Measurements from ENCODE around the gene CHST11. TPM values are rescaled to one million over a fixed set of nuclear protein-coding genes. Genes with fewer than 3 reads are reported as not detected.

CHST11 gene
- total RNA-seq, 1 donor from 2014 or later: 40.1 TPM

- ATAC-seq (ENCODE audit: low read depth): no peak
- peaks cover 18% of the 10 kb centered on the region for H3K4me1 Mint-ChIP-seq
- POLR2A ChIA-PET: no interaction called here
Measured at GRCh38 chr12:104657726-104658484, 201.2 kb downstream of the CHST11 start.

GRCh38 chr12:104659058-104659457, 202.3 kb downstream of the CHST11 start:
- CTCF ChIA-PET: interaction anchor here (1.5 kb wide), 1 partner anchor 277 kb away, joined by 3 read pairs; no protein-coding TSS in a partner anchor
- intact Hi-C loops (cut with micrococcal nuclease): no loop called here

More at GRCh38 chr12:104657726-104658484, 201.2 kb downstream of the CHST11 start:
- Mint-ChIP-seq H3K27ac (no peak overlapping the region), H3K4me3 (no peak overlapping the region), H3K27me3 (no peaks in the 10 kb centered on the region), H3K9me3 (no peaks in the 10 kb centered on the region), H3K36me3 (ENCODE audit: low read depth) (peaks cover 18% of the 10 kb centered on the region)
- no peak for TF ChIP-seq CTCF (IDR thresholded peaks at IDR 0.05)
- intact Hi-C loops (cut with micrococcal nuclease): no loop called here
- DNase-seq: no peak
- CTCF ChIA-PET: interaction anchor here (1.4 to 1.5 kb wide), 2 partner anchors 10 to 276 kb away, joined by 3 read pairs; no protein-coding TSS in a partner anchor

GRCh38 chr12:104662203-104662602, 205.5 kb downstream of the CHST11 start:
- H3K9me3 Mint-ChIP-seq: no peaks in the 10 kb centered on the region
- H3K4me1 Mint-ChIP-seq: peaks cover 17% of the 10 kb centered on the region
- no peak overlapping the region for H3K27ac Mint-ChIP-seq
- no peak for TF ChIP-seq CTCF (IDR thresholded peaks at IDR 0.05)
- POLR2A ChIA-PET: no interaction called here
- no peak overlapping the region for H3K4me3 Mint-ChIP-seq
- CTCF ChIA-PET: no interaction called here
- no peak for ATAC-seq (ENCODE audit: low read depth)
- no peak for DNase-seq
- intact Hi-C loops (cut with micrococcal nuclease): no loop called here
- H3K27me3 Mint-ChIP-seq: no peaks in the 10 kb centered on the region
- H3K36me3 Mint-ChIP-seq (ENCODE audit: low read depth): peaks cover 14% of the 10 kb centered on the region

More at GRCh38 chr12:104659058-104659457, 202.3 kb downstream of the CHST11 start:
- H3K27me3 Mint-ChIP-seq: no peaks in the 10 kb centered on the region
- POLR2A ChIA-PET: interaction anchor here (1.5 to 1.7 kb wide), 2 partner anchors 10 kb away, joined by 6 to 8 read pairs; no protein-coding TSS in a partner anchor
- DNase-seq: no peak
- no peak for ATAC-seq (ENCODE audit: low read depth)
- H3K4me1 Mint-ChIP-seq: peaks cover 14% of the 10 kb centered on the region
- peaks cover 16% of the 10 kb centered on the region for H3K36me3 Mint-ChIP-seq (ENCODE audit: low read depth)
- no peak overlapping the region for H3K27ac Mint-ChIP-seq
- H3K4me3 Mint-ChIP-seq: no peak overlapping the region
- no peaks in the 10 kb centered on the region for H3K9me3 Mint-ChIP-seq
- TF ChIP-seq CTCF (IDR thresholded peaks at IDR 0.05): no peak

GRCh38 chr12:104662908-104663307, 206.2 kb downstream of the CHST11 start:
- H3K4me3 Mint-ChIP-seq: no peak overlapping the region
- no peak for DNase-seq
- H3K4me1 Mint-ChIP-seq: peaks cover 17% of the 10 kb centered on the region
- peaks cover 12% of the 10 kb centered on the region for H3K36me3 Mint-ChIP-seq (ENCODE audit: low read depth)
- no peaks in the 10 kb centered on the region for H3K27me3 Mint-ChIP-seq
- ChIA-PET CTCF (no interaction called here), POLR2A (no interaction called here)
- ATAC-seq (ENCODE audit: low read depth): no peak
- no peak for TF ChIP-seq CTCF (IDR thresholded peaks at IDR 0.05)
- H3K27ac Mint-ChIP-seq: no peak overlapping the region
- intact Hi-C loops (cut with micrococcal nuclease): no loop called here
- H3K9me3 Mint-ChIP-seq: no peaks in the 10 kb centered on the region

- Mint-ChIP-seq H3K4me1 (peaks cover 28% of the 10 kb centered on the region), H3K36me3 (ENCODE audit: low read depth) (peaks cover 10% of the 10 kb centered on the region), H3K9me3 (no peaks in the 10 kb centered on the region), H3K27ac (no peak overlapping the region), H3K27me3 (no peaks in the 10 kb centered on the region), H3K4me3 (no peak overlapping the region)
- no peak for TF ChIP-seq CTCF (IDR thresholded peaks at IDR 0.05)
- intact Hi-C loops (cut with micrococcal nuclease): no loop called here
- POLR2A ChIA-PET: interaction anchor here (1.0 kb wide), 1 partner anchor 23 kb away, joined by 3 read pairs; no protein-coding TSS in a partner anchor
- DNase-seq (no peak), ATAC-seq (ENCODE audit: low read depth) (no peak)
- CTCF ChIA-PET: no interaction called here
Measured at GRCh38 chr12:104664351-104664750, 207.6 kb downstream of the CHST11 start.
